Endodermal cell (in vitro differentiated cells): ENCODE results near the gene OR8A1. TPM values are rescaled to one million over a fixed set of nuclear protein-coding genes. Genes with fewer than 3 reads are reported as not detected.

Experiments used
- DNase-seq: peaks from one replicate; pipeline ENCODE4 v3.0.0-alpha.2; 2017
- H3K27ac ChIP-seq: 2 replicates; pipeline ENCODE4 v1.5.1; 2013; ENCODE audit warnings: mild to moderate bottlenecking, low read depth, low read length, moderate library complexity
- H3K27me3 ChIP-seq: 2 replicates; pipeline ENCODE4 v1.6.1; 2013; ENCODE audit warnings: mild to moderate bottlenecking, low read length, moderate library complexity; ENCODE audit not compliant: insufficient read depth, control insufficient read depth, poor library complexity, severe bottlenecking
- H3K36me3 ChIP-seq: 2 replicates; pipeline ENCODE4 v1.7.0; 2013; ENCODE audit warnings: mild to moderate bottlenecking, low read length, moderate library complexity; ENCODE audit not compliant: control insufficient read depth, insufficient read depth
- H3K4me1 ChIP-seq: one replicate; pipeline ENCODE4 v1.7.0; 2013; ENCODE audit warnings: low read length; ENCODE audit not compliant: control insufficient read depth, insufficient read depth
- H3K4me3 ChIP-seq: 2 replicates; pipeline ENCODE4 v1.5.1; 2013; ENCODE audit warnings: mild to moderate bottlenecking, low read length, moderate library complexity
- H3K9ac ChIP-seq: 2 replicates; pipeline ENCODE4 v1.6.1; 2013; ENCODE audit warnings: mild to moderate bottlenecking, low read length, moderate library complexity; ENCODE audit not compliant: poor library complexity, severe bottlenecking; ENCODE audit errors: extremely low read depth
- H3K9me3 ChIP-seq: 2 replicates; pipeline ENCODE4 v1.6.1; 2013; ENCODE audit warnings: mild to moderate bottlenecking, low read length, moderate library complexity; ENCODE audit not compliant: control insufficient read depth
- H3K27ac Mint-ChIP-seq: 2 replicates; pipeline ENCODE4 v1.8.0; 2020; ENCODE audit warnings: mixed read lengths
- H3K27me3 Mint-ChIP-seq: 2 replicates; pipeline ENCODE4 v1.8.0; 2021; ENCODE audit warnings: mild to moderate bottlenecking, mixed read lengths; ENCODE audit not compliant: insufficient read depth
- H3K36me3 Mint-ChIP-seq: 2 replicates; pipeline ENCODE4 v1.8.0; 2020; ENCODE audit warnings: low read depth, mixed read lengths
- H3K4me1 Mint-ChIP-seq: 2 replicates; pipeline ENCODE4 v1.8.0; 2020; ENCODE audit warnings: mixed read lengths
- H3K4me3 Mint-ChIP-seq: 2 replicates; pipeline ENCODE4 v1.8.0; 2020; ENCODE audit warnings: mild to moderate bottlenecking, moderate library complexity, mixed read lengths
- H3K9me3 Mint-ChIP-seq: 2 replicates; pipeline ENCODE4 v1.8.0; 2020; ENCODE audit warnings: mild to moderate bottlenecking, mixed read lengths
- CTCF ChIP-seq: fragments of 200-600 bp; sonication (generic); conservative IDR thresholded peaks from 2 replicates; pipeline ENCODE4 v1.5.0; 2021; ENCODE audit warnings: antibody characterized with exemption, mild to moderate bottlenecking
- WGBS, 2 experiments: methylation state at CpG; one replicate each; pipeline versions ENCODE4 v1.1.5 to v1.1.7; 2013; ENCODE audit warnings: missing lambda C conversion rate in 2 of 2, mixed read lengths in 1 of 2; ENCODE audit not compliant: insufficient coverage in 1 of 2, insufficient read length in 1 of 2; 5-methylcytosine and 5-hydroxymethylcytosine counted together
- total RNA-seq, 2 donors: library from RNA; stranded (reverse); fragmentation: NEBNext Ultra II Directional in 1 of 2; extraction: Animal tissue kit (Norgen Biotek cat#: 25700) in 1 of 2; gene quantifications; 2 replicates in 1 of 2; 3 replicates in 1 of 2; pipeline ENCODE4 v1.2.1, GENCODE V29; 2021

OR8A1 gene
- total RNA-seq, 2 donors from 2014 or later = 0.22 to 0.35 TPM

- H3K36me3 ChIP-seq = no peaks in the 10 kb centered on the region
- no peaks in the 10 kb centered on the region for H3K9me3 ChIP-seq
- Mint-ChIP-seq H3K27me3 (no peaks in the 10 kb centered on the region), H3K36me3 (no peaks in the 10 kb centered on the region), H3K4me1 (no peaks in the 10 kb centered on the region), H3K27ac (no peak overlapping the region), H3K9me3 (no peaks in the 10 kb centered on the region), H3K4me3 (no peak overlapping the region)
- no peaks in the 10 kb centered on the region for H3K27me3 ChIP-seq
- H3K4me3 ChIP-seq = no peak overlapping the region
- DNase-seq = no peak
- 94 to 100% methylated on average over 3 of the region's 3 CpGs for WGBS, 2 experiments
- no peaks in the 10 kb centered on the region for H3K4me1 ChIP-seq
- TF ChIP-seq CTCF = no peak
- no peak overlapping the region for H3K9ac ChIP-seq
- no peak overlapping the region for H3K27ac ChIP-seq
Measured at GRCh38 chr11:124605719-124606118, 35.9 kb downstream of the OR8A1 start.

DNA sequence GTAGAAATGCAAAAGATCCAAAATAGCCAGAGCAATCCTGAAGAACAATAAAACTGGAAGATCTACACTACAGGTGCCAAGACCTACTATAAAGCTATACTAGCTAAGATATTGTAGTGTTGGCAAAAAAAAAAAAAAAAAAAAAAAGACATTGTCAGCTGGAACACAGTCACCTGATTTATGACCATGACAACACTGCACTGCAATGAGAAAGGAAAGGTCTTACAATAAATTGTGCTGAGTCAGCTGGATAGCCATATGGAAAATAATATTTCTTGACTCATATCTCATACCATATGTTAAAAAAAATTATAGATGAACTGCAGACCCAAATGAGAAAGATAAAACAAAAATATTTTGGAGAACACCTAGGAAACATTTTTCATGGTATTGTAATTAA, 38.4 kb downstream of the OR8A1 start:
- Mint-ChIP-seq H3K27me3 (no peaks in the 10 kb centered on the region), H3K4me3 (no peak overlapping the region), H3K27ac (no peak overlapping the region), H3K36me3 (no peaks in the 10 kb centered on the region), H3K4me1 (no peaks in the 10 kb centered on the region), H3K9me3 (no peaks in the 10 kb centered on the region)
- H3K4me1 ChIP-seq = no peaks in the 10 kb centered on the region
- TF ChIP-seq CTCF = no peak
- H3K9me3 ChIP-seq = no peaks in the 10 kb centered on the region
- DNase-seq = no peak
- no peak overlapping the region for H3K9ac ChIP-seq
- no peaks in the 10 kb centered on the region for H3K27me3 ChIP-seq
- H3K27ac ChIP-seq = no peak overlapping the region
- no peak overlapping the region for H3K4me3 ChIP-seq
- no peaks in the 10 kb centered on the region for H3K36me3 ChIP-seq

DNA sequence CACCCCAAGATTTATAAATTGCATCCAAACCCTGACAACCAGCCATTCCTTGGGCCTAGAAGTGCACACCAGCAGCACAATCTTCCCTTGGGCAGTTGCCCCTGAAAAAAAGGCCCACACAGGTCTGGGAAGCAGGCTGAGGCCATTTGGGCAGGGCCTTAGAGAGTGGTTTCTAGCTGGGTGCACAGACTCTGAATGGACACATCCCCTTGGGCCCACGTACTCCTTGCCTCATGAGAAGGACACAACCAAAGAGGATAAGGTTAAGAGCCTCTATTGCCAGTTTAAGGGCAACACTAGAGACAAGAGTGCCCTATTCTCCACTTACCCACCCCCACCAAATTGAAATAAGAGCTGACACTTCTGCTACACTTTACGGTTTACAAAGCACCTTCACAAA, 40.5 kb downstream of the OR8A1 start:
- no peak overlapping the region for H3K4me3 ChIP-seq
- H3K27me3 ChIP-seq = no peaks in the 10 kb centered on the region
- H3K9ac ChIP-seq = no peak overlapping the region
- DNase-seq = no peak
- Mint-ChIP-seq H3K4me3 (no peak overlapping the region), H3K27ac (no peak overlapping the region), H3K4me1 (no peaks in the 10 kb centered on the region), H3K27me3 (no peaks in the 10 kb centered on the region), H3K36me3 (no peaks in the 10 kb centered on the region), H3K9me3 (no peaks in the 10 kb centered on the region)
- no peak overlapping the region for H3K27ac ChIP-seq
- 91% methylated on average over 2 of the region's 2 CpGs; no CpG with 5 or more reads in 1 of the 2 experiments for WGBS, 2 experiments
- H3K4me1 ChIP-seq = no peaks in the 10 kb centered on the region
- H3K9me3 ChIP-seq = no peaks in the 10 kb centered on the region
- TF ChIP-seq CTCF = no peak
- H3K36me3 ChIP-seq = no peaks in the 10 kb centered on the region
